Adrenal gland (tissue), 5 donors: Measurements from ENCODE around the gene EBLN1.

ENCODE experiments used
- POLR2A ChIP-seq, 2 donors: fragments of 450-650 bp; IDR thresholded peaks; one replicate each; pipeline ENCODE4 v1.6.1; 2017; ENCODE audit warnings: antibody characterized with exemption in 2 of 2, mild to moderate bottlenecking in 2 of 2, moderate library complexity in 1 of 2
- TF ChIP-seq, protein P1 (sequence below), 6 experiments: fragments of 450-650 bp in 4 of 6; fragments of 200-600 bp in 2 of 6; sonication (generic) in 1 of 6; IDR thresholded peaks; 1 replicate in 5 of 6; 2 replicates in 1 of 6; pipeline versions ENCODE4 v1.5.1 to v1.8.0; 2016 to 2021; ENCODE audit warnings: antibody characterized with exemption in 6 of 6, mild to moderate bottlenecking in 2 of 6, moderate library complexity in 1 of 6
- donor health status: DM: no; HTN: no; CAD: no.

DNA sequence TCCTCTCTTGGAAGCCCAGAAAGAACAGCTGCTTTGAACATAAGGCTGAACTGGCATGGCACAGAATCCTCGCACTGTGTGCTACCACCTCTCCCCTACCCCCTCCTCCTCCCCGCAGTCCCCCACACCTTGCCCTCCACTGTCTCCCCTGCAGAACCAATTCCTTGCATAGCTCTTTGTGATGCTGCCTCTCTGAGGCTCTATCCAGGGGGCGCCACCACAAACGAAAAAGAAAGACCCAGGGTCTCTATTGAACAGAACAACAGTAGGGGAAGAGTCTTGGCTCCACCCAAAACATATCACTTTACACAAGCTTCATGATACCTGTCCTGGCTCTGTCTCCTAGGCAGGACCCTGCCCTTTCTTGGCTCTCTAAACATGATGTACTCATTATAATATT lies 26.2 kb upstream of the EBLN1 start:
- TF ChIP-seq POLR2A (IDR thresholded peaks at IDR 0.05): no peak
- TF ChIP-seq, protein P1, sequence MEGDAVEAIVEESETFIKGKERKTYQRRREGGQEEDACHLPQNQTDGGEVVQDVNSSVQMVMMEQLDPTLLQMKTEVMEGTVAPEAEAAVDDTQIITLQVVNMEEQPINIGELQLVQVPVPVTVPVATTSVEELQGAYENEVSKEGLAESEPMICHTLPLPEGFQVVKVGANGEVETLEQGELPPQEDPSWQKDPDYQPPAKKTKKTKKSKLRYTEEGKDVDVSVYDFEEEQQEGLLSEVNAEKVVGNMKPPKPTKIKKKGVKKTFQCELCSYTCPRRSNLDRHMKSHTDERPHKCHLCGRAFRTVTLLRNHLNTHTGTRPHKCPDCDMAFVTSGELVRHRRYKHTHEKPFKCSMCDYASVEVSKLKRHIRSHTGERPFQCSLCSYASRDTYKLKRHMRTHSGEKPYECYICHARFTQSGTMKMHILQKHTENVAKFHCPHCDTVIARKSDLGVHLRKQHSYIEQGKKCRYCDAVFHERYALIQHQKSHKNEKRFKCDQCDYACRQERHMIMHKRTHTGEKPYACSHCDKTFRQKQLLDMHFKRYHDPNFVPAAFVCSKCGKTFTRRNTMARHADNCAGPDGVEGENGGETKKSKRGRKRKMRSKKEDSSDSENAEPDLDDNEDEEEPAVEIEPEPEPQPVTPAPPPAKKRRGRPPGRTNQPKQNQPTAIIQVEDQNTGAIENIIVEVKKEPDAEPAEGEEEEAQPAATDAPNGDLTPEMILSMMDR (IDR thresholded peaks at IDR 0.05): no peak
